SK-N-SH (cell line): ENCODE data around the gene PPM1L.

Experiments
- POLR2AphosphoS5 ChIP-seq: IDR thresholded peaks from 2 replicates; pipeline ENCODE4 v1.6.1; 2012; ENCODE audit warnings: low read depth, low read length
- RCOR1 ChIP-seq: fragments of 150-350 bp; IDR thresholded peaks from 2 replicates; pipeline ENCODE4 v1.6.1; 2017; ENCODE audit warnings: antibody characterized with exemption, low read length

DNA sequence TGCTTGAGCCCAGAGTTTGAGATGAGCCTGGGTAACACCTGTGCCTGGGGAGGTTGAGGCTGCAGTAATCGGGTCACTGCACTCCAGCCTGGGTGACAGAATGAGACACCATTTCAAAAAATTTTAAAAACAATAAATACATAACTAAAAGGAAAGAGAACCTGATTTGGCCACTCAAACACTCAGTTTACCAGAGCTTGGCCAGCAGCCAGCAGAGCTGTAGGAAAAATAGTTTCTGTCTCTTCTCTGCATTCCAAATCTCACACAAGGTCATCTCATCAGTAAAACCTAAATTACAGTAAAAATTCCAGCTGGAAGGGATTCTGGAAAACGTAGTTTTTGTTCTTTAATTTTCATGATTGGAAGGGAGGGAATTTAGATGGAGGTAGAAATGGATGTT lies 7.8 kb upstream of the PPM1L start:
- no peak for TF ChIP-seq POLR2AphosphoS5
- no peak for TF ChIP-seq RCOR1
